GM19351 (cell line): ENCODE measurements around the gene SPIN3.
A peak's percentile ranks its signal among the peaks of the same experiment; 100 is the strongest.
"Not testable (repeated sequence)": the region's sequence is repeated elsewhere in the genome, so short reads cannot be mapped to it uniquely, and the experiment has no call there.

Source experiments
- ATAC-seq: cut with Tn5 transposase; IDR thresholded peaks from one replicate; pipeline ENCODE4 v1.9.1; 2021; ENCODE audit warnings: mild to moderate bottlenecking, moderate library complexity; ENCODE audit not compliant: unreplicated experiment

SPIN3 gene

GRCh38 chrX:56995271-56995994, at the start of gene SPIN3:
SPIN3 (minus strand) TSS chrX:56995541; CDS start chrX:56994947, 594 bp downstream.
- ATAC-seq: peak; percentile 94

GRCh38 chrX:57044245-57044644, 48.9 kb upstream of the SPIN3 start:
- no peak for ATAC-seq

GRCh38 chrX:57037265-57037664, 41.9 kb upstream of the SPIN3 start:
- not testable (repeated sequence) for ATAC-seq

GRCh38 chrX:56994375-56995270, 718 bp downstream of the SPIN3 start:
- ATAC-seq: no peak

- peak; percentile 49 for ATAC-seq
Observed at GRCh38 chrX:56987741-56988140, 7.6 kb downstream of the SPIN3 start.

- peak; percentile 56 for ATAC-seq
Observed at GRCh38 chrX:56986138-56986537, 9.2 kb downstream of the SPIN3 start.

GRCh38 chrX:56978172-56978571, 17.2 kb downstream of the SPIN3 start:
- ATAC-seq: peak; percentile 98

GRCh38 chrX:56975611-56976010, 19.7 kb downstream of the SPIN3 start:
- no peak for ATAC-seq

GRCh38 chrX:56974408-56974807, 20.9 kb downstream of the SPIN3 start:
- ATAC-seq: no peak

GRCh38 chrX:56969559-56969958, 25.8 kb downstream of the SPIN3 start:
- no peak for ATAC-seq

GRCh38 chrX:56968980-56969379, 26.4 kb downstream of the SPIN3 start:
- no peak for ATAC-seq

- ATAC-seq: no peak
Observed at GRCh38 chrX:56963377-56963776, 32.0 kb downstream of the SPIN3 start.

- ATAC-seq: no peak
Observed at GRCh38 chrX:56947699-56948098, 47.6 kb downstream of the SPIN3 start.

- not testable (repeated sequence) for ATAC-seq
Observed at GRCh38 chrX:56946201-56946600, 49.1 kb downstream of the SPIN3 start.

GRCh38 chrX:56945226-56945625, 50.1 kb downstream of the SPIN3 start:
- ATAC-seq: not testable (repeated sequence)

- no peak for ATAC-seq
Observed at GRCh38 chrX:56943264-56943663, 52.1 kb downstream of the SPIN3 start.
